GM12878 (cell line): Measurements from ENCODE around the gene FAM20A. TPM values are rescaled to one million over a fixed set of nuclear protein-coding genes. Genes with fewer than 3 reads are reported as not detected.

Experiments
- ATAC-seq: fragments of 200-7000 bp; cut with Tn5 transposase; 3 replicates; pipeline ENCODE4 v1.9.1; 2020; ENCODE audit warnings: mild to moderate bottlenecking, moderate library complexity
- BruUV-seq: library from RNA; stranded (reverse); fragments of 400-500 nt; replicated peaks from 2 replicates; lab custom pipeline; 2021; lab: Mats Ljungman, UMichigan
- CTCF ChIA-PET: fragments of 300-600 bp; sonication (Branson Sonifier 250); formaldehyde crosslinking; extraction: SDS; loops from one replicate; lab custom pipeline; 2021; ENCODE audit warnings: inconsistent platforms; lab: Yijun Ruan, JAX
- POLR2A ChIA-PET: fragments of 350-600 bp; formaldehyde crosslinking; extraction: SDS; loops from one replicate; lab custom pipeline; 2021; ENCODE audit warnings: inconsistent platforms; lab: Charles Lee
- RAD21 ChIA-PET: fragments of 300-600 bp; sonication (Branson Sonifier 250); formaldehyde crosslinking; loops from one replicate; lab custom pipeline; 2023; ENCODE audit warnings: antibody characterized with exemption; ENCODE audit not compliant: unreplicated experiment; lab: Charles Lee
- SMC1A ChIA-PET: fragments of 300-600 bp; sonication (Branson Sonifier 250); formaldehyde crosslinking; loops from one replicate; lab custom pipeline; 2023; ENCODE audit not compliant: unreplicated experiment, uncharacterized antibody; lab: Charles Lee
- DNase-seq: peaks from one replicate; pipeline ENCODE4 v3.0.0-alpha.2; 2011; ENCODE audit warnings: low read depth, low spot score
- FAIRE-seq: peaks from 3 replicates; lab custom pipeline; 2011; peaks lifted over from hg19 to GRCh38; lab: Jason Lieb, UNC
- H2AFZ ChIP-seq: 2 replicates; pipeline ENCODE4 v1.6.0; 2011; ENCODE audit warnings: low read depth, low read length, control low read depth; ENCODE audit not compliant: control insufficient read depth
- H3K27ac ChIP-seq: 2 replicates; pipeline ENCODE4 v1.5.1; 2011; ENCODE audit warnings: control low read depth; ENCODE audit not compliant: control insufficient read depth, insufficient read depth
- H3K27me3 ChIP-seq, 2 experiments: replicated peaks in 1 of 2; 2 replicates each; pipeline versions ENCODE4 v1.6.0 to v1.6.1; 2011; ENCODE audit warnings: low read length in 1 of 2; ENCODE audit not compliant: control insufficient read depth in 2 of 2, insufficient read depth in 2 of 2
- H3K36me3 ChIP-seq, 2 experiments: 2 replicates each; pipeline ENCODE4 v1.5.1; 2011; ENCODE audit warnings: low read length in 1 of 2; ENCODE audit not compliant: control insufficient read depth in 2 of 2, insufficient read depth in 2 of 2
- H3K4me1 ChIP-seq: 2 replicates; pipeline ENCODE4 v1.6.1; 2011; ENCODE audit warnings: mild to moderate bottlenecking, low read length, moderate library complexity, mixed read lengths; ENCODE audit not compliant: control insufficient read depth, insufficient read depth
- H3K4me2 ChIP-seq: 2 replicates; pipeline ENCODE4 v1.6.0; 2011; ENCODE audit warnings: control low read depth; ENCODE audit not compliant: control insufficient read depth, insufficient read depth
- H3K4me3 ChIP-seq: fragments of 200-600 bp; sonication (generic); 2 replicates; pipeline ENCODE4 v1.5.1; 2016
- H3K79me2 ChIP-seq: 2 replicates; pipeline ENCODE4 v1.6.0; 2011; ENCODE audit warnings: low read length; ENCODE audit not compliant: control insufficient read depth, insufficient read depth
- H3K9ac ChIP-seq: 2 replicates; pipeline ENCODE4 v1.8.0; 2011; ENCODE audit warnings: low read length, control low read depth, mixed read lengths; ENCODE audit not compliant: control insufficient read depth, insufficient read depth
- H3K9me3 ChIP-seq: replicated peaks from 3 replicates; pipeline ENCODE4 v1.5.1; 2011; ENCODE audit warnings: mild to moderate bottlenecking, low read length; ENCODE audit not compliant: control insufficient read depth, insufficient read depth
- H4K20me1 ChIP-seq: 2 replicates; pipeline ENCODE4 v1.6.0; 2011; ENCODE audit not compliant: control insufficient read depth, insufficient read depth
- BCL11A ChIP-seq: IDR thresholded peaks from 2 replicates; pipeline ENCODE4 v1.6.1; 2011; ENCODE audit warnings: low read depth, low read length
- BCL3 ChIP-seq: IDR thresholded peaks from 2 replicates; pipeline ENCODE4 v1.6.1; 2011; ENCODE audit warnings: borderline replicate concordance, low read depth, mild to moderate bottlenecking, moderate library complexity, low read length; ENCODE audit not compliant: insufficient read depth, poor library complexity, severe bottlenecking
- GABPA ChIP-seq: IDR thresholded peaks from 2 replicates; pipeline ENCODE4 v1.6.1; 2014; ENCODE audit warnings: antibody characterized with exemption, low read depth, mild to moderate bottlenecking, inconsistent platforms
- MLLT1 ChIP-seq: fragments of 450-650 bp; IDR thresholded peaks from 2 replicates; pipeline ENCODE4 v1.6.1; 2016; ENCODE audit warnings: mild to moderate bottlenecking
- RAD51 ChIP-seq: fragments of 450-650 bp; IDR thresholded peaks from 2 replicates; pipeline ENCODE4 v1.6.1; 2016; ENCODE audit warnings: moderate library complexity, mild to moderate bottlenecking, inconsistent platforms
- RB1 ChIP-seq: fragments of 450-650 bp; formaldehyde crosslinking; IDR thresholded peaks from 2 replicates; pipeline ENCODE4 v1.6.1; 2017; ENCODE audit warnings: mild to moderate bottlenecking, borderline replicate concordance
- RBBP5 ChIP-seq: fragments of 200-600 bp; sonication (generic); conservative IDR thresholded peaks from 2 replicates; pipeline ENCODE4 v1.6.1; 2016
- ZNF592 ChIP-seq: fragments of 450-650 bp; IDR thresholded peaks from 2 replicates; pipeline ENCODE4 v1.6.1; 2017; ENCODE audit warnings: mild to moderate bottlenecking, moderate library complexity
- ZSCAN29 ChIP-seq: fragments of 450-650 bp; IDR thresholded peaks from 2 replicates; pipeline ENCODE4 v1.6.1; 2017; ENCODE audit warnings: mild to moderate bottlenecking, moderate library complexity
- WGBS: methylation state at CpG from one replicate; pipeline ENCODE4 v1.1.6; 2016; ENCODE audit warnings: low lambda C conversion rate; ENCODE audit not compliant: insufficient replicate concordance, insufficient coverage; ENCODE audit errors: missing lambda C conversion rate; 5-methylcytosine and 5-hydroxymethylcytosine counted together
- in situ Hi-C: fragments of 300-500 bp; cut with MboI; formaldehyde crosslinking; loops from 9 replicates; pipeline ENCODE4 v1.14.3; 2018; ENCODE audit warnings: mixed read lengths
- intact Hi-C: fragments of 100-400 bp; cut with micrococcal nuclease; formaldehyde crosslinking; loops from one replicate; pipeline ENCODE4 v1.14.2; 2022; ENCODE audit not compliant: unreplicated experiment
- polyA plus RNA-seq, 11 experiments: library from polyadenylated mRNA; depleted of rRNA in 4 of 11; unstranded in 6 of 11; stranded (reverse) in 5 of 11; fragments of >200 nt; fragmentation: Nextera tagmentation in 4 of 11; fragmentation: Illumina TruSeq in 1 of 11; extraction: Ambion mirVana in 4 of 11; extraction: Trizol in 1 of 11; gene quantifications; 1 replicate in 1 of 11; 2 replicates in 10 of 11; pipeline versions ENCODE4 v1.2.1 to v1.2.3, GENCODE V29; 2011 to 2016; ENCODE audit warnings: inconsistent platforms in 2 of 11, missing spikeins in 2 of 11, low read depth in 1 of 11
- total RNA-seq, 4 experiments: library from RNA; depleted of rRNA in 3 of 4; stranded (reverse); fragments of >200 nt in 3 of 4; fragmentation: Illumina TruSeq in 1 of 4; extraction: Trizol in 1 of 4; gene quantifications; 2 replicates each; pipeline versions ENCODE4 v1.2.1 to v1.2.3, GENCODE V29; 2013 to 2021

The FAM20A gene
- total and polyA plus RNA-seq, 10 of the 15 experiments (the other 5 are each of a cell fraction or from before 2014, with no cell fraction given), result 0.13 TPM; not detected in 9

- ChIA-PET SMC1A (no interaction called here), CTCF (interaction anchor here (1.6 to 3.5 kb wide), 2 partner anchors 12 to 18 kb away, joined by 3 to 15 read pairs; no protein-coding TSS in a partner anchor), RAD21 (no interaction called here), POLR2A (interaction anchor here (0.6 kb wide), 1 partner anchor 18 kb away, joined by 6 read pairs; no protein-coding TSS in a partner anchor)
- no peak for DNase-seq
- intact Hi-C loops (no loop called here), in situ Hi-C loops (no loop called here)
- peaks cover 4 to 14% of the 10 kb centered on the region in 2 experiments for H3K27me3 ChIP-seq
- no peak overlapping the region for H2AFZ ChIP-seq
- H3K27ac ChIP-seq, result no peak overlapping the region
- no peaks in the 10 kb centered on the region for H3K4me1 ChIP-seq
- no peak overlapping the region for H3K9ac ChIP-seq
- no peak for TF ChIP-seq MLLT1
- TF ChIP-seq RB1, result no peak
- no peak for TF ChIP-seq ZSCAN29
- no peak for TF ChIP-seq BCL3
- TF ChIP-seq GABPA, result no peak
- no peak for TF ChIP-seq RBBP5
- TF ChIP-seq ZNF592, result no peak
- TF ChIP-seq RAD51, result no peak
- no peak for TF ChIP-seq BCL11A
- BruUV-seq, result no TSS peak
- H3K9me3 ChIP-seq, result no peaks in the 10 kb centered on the region
- no peak for ATAC-seq
- FAIRE-seq, result no peak
- H3K4me3 ChIP-seq, result no peak overlapping the region
- H4K20me1 ChIP-seq, result no peaks in the 10 kb centered on the region
- 47% methylated on average over 2 of the region's 2 CpGs for WGBS
- no peaks in the 10 kb centered on the region for H3K79me2 ChIP-seq
- no peak overlapping the region for H3K4me2 ChIP-seq
- H3K36me3 ChIP-seq, result no peaks in the 10 kb centered on the region
Observed at GRCh38 chr17:68595986-68596385, 5.2 kb downstream of the FAM20A start.
